Gastrocnemius medialis (tissue), 4 donors: ENCODE measurements around the gene GGACT.

Experiments
- POLR2A ChIP-seq, 2 donors: fragments of 450-650 bp; IDR thresholded peaks; one replicate each; pipeline ENCODE4 v1.6.1; 2017; ENCODE audit warnings: antibody characterized with exemption in 2 of 2, mild to moderate bottlenecking in 2 of 2, moderate library complexity in 2 of 2
- TF ChIP-seq, protein P1 (sequence below), 5 experiments: fragments of 450-650 bp in 3 of 5; fragments of 200-600 bp in 2 of 5; sonication (generic) in 2 of 5; IDR thresholded peaks in 4 of 5; conservative IDR thresholded peaks in 1 of 5; 1 replicate in 4 of 5; 2 replicates in 1 of 5; pipeline ENCODE4 v1.5.1; 2016 to 2019; ENCODE audit warnings: antibody characterized with exemption in 5 of 5, mild to moderate bottlenecking in 3 of 5, moderate library complexity in 3 of 5

- TF ChIP-seq, protein P1, sequence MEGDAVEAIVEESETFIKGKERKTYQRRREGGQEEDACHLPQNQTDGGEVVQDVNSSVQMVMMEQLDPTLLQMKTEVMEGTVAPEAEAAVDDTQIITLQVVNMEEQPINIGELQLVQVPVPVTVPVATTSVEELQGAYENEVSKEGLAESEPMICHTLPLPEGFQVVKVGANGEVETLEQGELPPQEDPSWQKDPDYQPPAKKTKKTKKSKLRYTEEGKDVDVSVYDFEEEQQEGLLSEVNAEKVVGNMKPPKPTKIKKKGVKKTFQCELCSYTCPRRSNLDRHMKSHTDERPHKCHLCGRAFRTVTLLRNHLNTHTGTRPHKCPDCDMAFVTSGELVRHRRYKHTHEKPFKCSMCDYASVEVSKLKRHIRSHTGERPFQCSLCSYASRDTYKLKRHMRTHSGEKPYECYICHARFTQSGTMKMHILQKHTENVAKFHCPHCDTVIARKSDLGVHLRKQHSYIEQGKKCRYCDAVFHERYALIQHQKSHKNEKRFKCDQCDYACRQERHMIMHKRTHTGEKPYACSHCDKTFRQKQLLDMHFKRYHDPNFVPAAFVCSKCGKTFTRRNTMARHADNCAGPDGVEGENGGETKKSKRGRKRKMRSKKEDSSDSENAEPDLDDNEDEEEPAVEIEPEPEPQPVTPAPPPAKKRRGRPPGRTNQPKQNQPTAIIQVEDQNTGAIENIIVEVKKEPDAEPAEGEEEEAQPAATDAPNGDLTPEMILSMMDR (IDR thresholded peaks at IDR 0.05 in 4 of 5, conservative IDR thresholded peaks at IDR 0.05 in 1 of 5) = no peak
- no peak for TF ChIP-seq POLR2A (IDR thresholded peaks at IDR 0.05)
Measured at GRCh38 chr13:100540621-100541020, 48.0 kb downstream of the GGACT start.
